Endothelial cell of umbilical vein (primary cell): ENCODE measurements around the gene C14orf119.

Experiments used
- EZH2 ChIP-seq: IDR thresholded peaks from 2 replicates; pipeline ENCODE4 v1.6.1; 2012; ENCODE audit warnings: borderline replicate concordance, low read depth, mild to moderate bottlenecking, moderate library complexity, low read length, inconsistent platforms; ENCODE audit not compliant: severe bottlenecking
- FOS ChIP-seq: IDR thresholded peaks from 2 replicates; pipeline ENCODE4 v1.6.1; 2011; ENCODE audit warnings: mild to moderate bottlenecking, low read length, moderate library complexity, borderline replicate concordance; ENCODE audit not compliant: insufficient read depth
- GATA2 ChIP-seq: IDR thresholded peaks from 2 replicates; pipeline ENCODE4 v1.7.0; 2011; ENCODE audit warnings: low read depth, mild to moderate bottlenecking, moderate library complexity, mixed read lengths, low read length; ENCODE audit not compliant: insufficient read length, insufficient read depth
- JUN ChIP-seq: IDR thresholded peaks from 2 replicates; pipeline ENCODE4 v1.6.1; 2011; ENCODE audit warnings: borderline replicate concordance, low read depth; ENCODE audit not compliant: insufficient read length, insufficient read depth
- MYC ChIP-seq: IDR thresholded peaks from one replicate; pipeline ENCODE4 v1.6.1; 2011; ENCODE audit warnings: mild to moderate bottlenecking, low read depth, low read length
- POLR2A ChIP-seq: IDR thresholded peaks from 2 replicates; pipeline ENCODE4 v1.6.1; 2012; ENCODE audit warnings: low read depth, mild to moderate bottlenecking, control low read depth, low read length
- POLR2AphosphoS5 ChIP-seq: IDR thresholded peaks from 2 replicates; pipeline ENCODE4 v1.6.1; 2012; ENCODE audit warnings: low read depth, mild to moderate bottlenecking, control low read depth, low read length, moderate library complexity; ENCODE audit not compliant: insufficient read depth
- TF ChIP-seq, protein P1 (sequence below): IDR thresholded peaks from 2 replicates; pipeline ENCODE4 v1.6.1; 2011; ENCODE audit not compliant: insufficient read depth, insufficient read length
- TF ChIP-seq, protein P2 (sequence below), 2 donors: IDR thresholded peaks; 1 replicate in 1 of 2; 2 replicates in 1 of 2; pipeline ENCODE4 v1.5.1; 2011; ENCODE audit warnings: low read length in 2 of 2, mild to moderate bottlenecking in 2 of 2, moderate library complexity in 2 of 2, control low read depth in 1 of 2, inconsistent platforms in 1 of 2, low read depth in 1 of 2; ENCODE audit not compliant: insufficient read depth in 1 of 2; ENCODE audit errors: extremely low read depth in 1 of 2

DNA sequence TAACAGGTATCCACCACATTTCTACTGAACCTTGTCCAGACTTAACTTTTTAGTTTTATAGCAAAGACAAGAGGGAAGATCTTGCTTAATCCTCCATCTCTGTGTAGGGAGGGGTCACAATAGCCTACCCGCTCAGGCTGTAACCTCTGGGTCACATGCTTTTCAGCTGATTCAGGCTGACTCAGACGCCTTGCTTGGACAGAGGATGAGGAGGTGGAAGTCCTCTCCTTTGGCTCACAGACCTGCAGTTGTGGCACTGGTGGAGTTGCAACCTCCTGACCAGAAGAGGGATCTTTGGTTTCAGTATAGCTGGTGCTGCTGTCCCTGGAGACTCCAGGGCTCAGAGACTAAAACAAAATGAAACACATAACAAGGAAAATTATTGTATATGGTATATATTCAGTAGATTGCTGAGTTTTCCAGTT, 16.6 kb upstream of the C14orf119 start:
- TF ChIP-seq, protein P1, sequence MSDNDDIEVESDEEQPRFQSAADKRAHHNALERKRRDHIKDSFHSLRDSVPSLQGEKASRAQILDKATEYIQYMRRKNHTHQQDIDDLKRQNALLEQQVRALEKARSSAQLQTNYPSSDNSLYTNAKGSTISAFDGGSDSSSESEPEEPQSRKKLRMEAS: peak; percentile 39
- TF ChIP-seq POLR2A: peak; percentile 32
- TF ChIP-seq, protein P2, sequence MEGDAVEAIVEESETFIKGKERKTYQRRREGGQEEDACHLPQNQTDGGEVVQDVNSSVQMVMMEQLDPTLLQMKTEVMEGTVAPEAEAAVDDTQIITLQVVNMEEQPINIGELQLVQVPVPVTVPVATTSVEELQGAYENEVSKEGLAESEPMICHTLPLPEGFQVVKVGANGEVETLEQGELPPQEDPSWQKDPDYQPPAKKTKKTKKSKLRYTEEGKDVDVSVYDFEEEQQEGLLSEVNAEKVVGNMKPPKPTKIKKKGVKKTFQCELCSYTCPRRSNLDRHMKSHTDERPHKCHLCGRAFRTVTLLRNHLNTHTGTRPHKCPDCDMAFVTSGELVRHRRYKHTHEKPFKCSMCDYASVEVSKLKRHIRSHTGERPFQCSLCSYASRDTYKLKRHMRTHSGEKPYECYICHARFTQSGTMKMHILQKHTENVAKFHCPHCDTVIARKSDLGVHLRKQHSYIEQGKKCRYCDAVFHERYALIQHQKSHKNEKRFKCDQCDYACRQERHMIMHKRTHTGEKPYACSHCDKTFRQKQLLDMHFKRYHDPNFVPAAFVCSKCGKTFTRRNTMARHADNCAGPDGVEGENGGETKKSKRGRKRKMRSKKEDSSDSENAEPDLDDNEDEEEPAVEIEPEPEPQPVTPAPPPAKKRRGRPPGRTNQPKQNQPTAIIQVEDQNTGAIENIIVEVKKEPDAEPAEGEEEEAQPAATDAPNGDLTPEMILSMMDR (IDR thresholded peaks at IDR 0.05; ENCODE audit: extremely low read depth in 1 of 2, insufficient read depth in 1 of 2, low read depth in 1 of 2, low read length in 2 of 2): peak in 1 of 2 donors; percentile 1
- peak; percentile 50 for TF ChIP-seq POLR2AphosphoS5
- peak; percentile 63 for TF ChIP-seq JUN
- TF ChIP-seq EZH2: no peak
- TF ChIP-seq FOS: peak; percentile 98
- TF ChIP-seq MYC: no peak
- TF ChIP-seq GATA2: no peak
